Measurements from ENCODE around the gene CXCR3. TPM values are rescaled to one million over a fixed set of nuclear protein-coding genes. Genes with fewer than 3 reads are reported as not detected.

The CXCR3 gene
- total RNA-seq, 4 donors from 2014 or later, result 0.17 to 0.83 (median 0.42) TPM; not detected in 1

GRCh38 chrX:71607488-71607887, 10.8 kb downstream of the CXCR3 start:
- Histone ChIP-seq H3K27ac (replicated peaks in 1 of 4) (no peak overlapping the region), H3K36me3 (peaks cover 7 to 76% (median 64%) of the 10 kb centered on the region in 4 donors), H3K4me3 (no peak overlapping the region), H3K9me3 (no peaks in the 10 kb centered on the region), H3K4me1 (peaks cover 0 to 6% (median 0%) of the 10 kb centered on the region in 4 donors), H3K27me3 (no peaks in the 10 kb centered on the region)
- DNase-seq (ENCODE audit: extremely low spot score), result no peak
- intact Hi-C loops (cut with DNase I), result no loop called here
- TF ChIP-seq CTCF (IDR thresholded peaks at IDR 0.05), result no peak
- TF ChIP-seq POLR2A (IDR thresholded peaks at IDR 0.05; ENCODE audit: low read depth), result no peak
- WGBS, result 75% methylated on average over 2 of the region's 2 CpGs

- TF ChIP-seq EP300 (IDR thresholded peaks at IDR 0.05) (no peak), CTCF (IDR thresholded peaks at IDR 0.05) (no peak), POLR2AphosphoS5 (IDR thresholded peaks at IDR 0.05) (no peak), POLR2A (IDR thresholded peaks at IDR 0.05; ENCODE audit: low read depth) (no peak)
- DNase-seq (ENCODE audit: extremely low spot score), result no peak
- Histone ChIP-seq H3K4me3 (no peak overlapping the region), H3K4me1 (peaks cover 0 to 6% (median 0%) of the 10 kb centered on the region in 4 donors), H3K27ac (replicated peaks in 1 of 4) (no peak overlapping the region), H3K27me3 (no peaks in the 10 kb centered on the region), H3K36me3 (peaks cover 7 to 74% (median 64%) of the 10 kb centered on the region in 4 donors), H3K9me3 (no peaks in the 10 kb centered on the region)
- 61% methylated on average over 8 of the region's 9 CpGs for WGBS
- intact Hi-C loops (cut with DNase I), result no loop called here
Observed at GRCh38 chrX:71606536-71607216, 11.6 kb downstream of the CXCR3 start.

- peaks cover 7 to 68% (median 59%) of the 10 kb centered on the region in 4 donors for H3K36me3 ChIP-seq
- WGBS, result 81% methylated on average over 5 of the region's 8 CpGs
Observed at GRCh38 chrX:71604796-71605568, 13.3 kb downstream of the CXCR3 start.

GRCh38 chrX:71604141-71604540, 14.2 kb downstream of the CXCR3 start:
- Histone ChIP-seq H3K27ac (replicated peaks in 1 of 4) (no peak overlapping the region), H3K36me3 (peaks cover 7 to 63% (median 51%) of the 10 kb centered on the region in 4 donors), H3K4me3 (no peak overlapping the region), H3K4me1 (peaks cover 0 to 6% (median 0%) of the 10 kb centered on the region in 4 donors), H3K27me3 (no peaks in the 10 kb centered on the region), H3K9me3 (no peaks in the 10 kb centered on the region)
- TF ChIP-seq POLR2AphosphoS5 (IDR thresholded peaks at IDR 0.05) (no peak), CTCF (IDR thresholded peaks at IDR 0.05) (no peak), EP300 (IDR thresholded peaks at IDR 0.05) (no peak), POLR2A (IDR thresholded peaks at IDR 0.05; ENCODE audit: low read depth) (no peak)
- 84% methylated on average over 10 of the region's 10 CpGs for WGBS
- no peak for DNase-seq (ENCODE audit: extremely low spot score)
- intact Hi-C loops (cut with DNase I), result no loop called here

More at GRCh38 chrX:71604796-71605568, 13.3 kb downstream of the CXCR3 start:
- no peak for DNase-seq (ENCODE audit: extremely low spot score)
- TF ChIP-seq EP300 (IDR thresholded peaks at IDR 0.05) (no peak), CTCF (IDR thresholded peaks at IDR 0.05) (no peak), POLR2A (IDR thresholded peaks at IDR 0.05; ENCODE audit: low read depth) (no peak), POLR2AphosphoS5 (IDR thresholded peaks at IDR 0.05) (no peak)
- intact Hi-C loops (cut with DNase I), result no loop called here
- peaks cover 0 to 6% (median 0%) of the 10 kb centered on the region in 4 donors for H3K4me1 ChIP-seq
- H3K27me3 ChIP-seq, result no peaks in the 10 kb centered on the region
- no peaks in the 10 kb centered on the region for H3K9me3 ChIP-seq
- no peak overlapping the region for H3K4me3 ChIP-seq
- H3K27ac ChIP-seq (replicated peaks in 1 of 4), result no peak overlapping the region
